Skeletal muscle tissue (tissue), 4 donors: Measurements from ENCODE around the gene AMMECR1. TPM values are rescaled to one million over a fixed set of nuclear protein-coding genes. Genes with fewer than 3 reads are reported as not detected.

Experiments
- H3K27ac ChIP-seq: one replicate; pipeline ENCODE4 v1.7.0; 2013; ENCODE audit warnings: mild to moderate bottlenecking, low read depth, low read length, inconsistent platforms
- H3K27me3 ChIP-seq, 3 donors: one replicate each; pipeline ENCODE4 v1.7.0; 2013; ENCODE audit warnings: low read length in 3 of 3; ENCODE audit not compliant: control insufficient read depth in 3 of 3, insufficient read depth in 3 of 3
- H3K36me3 ChIP-seq, 3 donors: one replicate each; pipeline ENCODE4 v1.7.0; 2013; ENCODE audit warnings: low read length in 3 of 3; ENCODE audit not compliant: control insufficient read depth in 3 of 3, insufficient read depth in 3 of 3
- H3K4me1 ChIP-seq, 3 donors: one replicate each; pipeline ENCODE4 v1.7.0; 2013; ENCODE audit warnings: low read length in 3 of 3, mild to moderate bottlenecking in 3 of 3; ENCODE audit not compliant: control insufficient read depth in 3 of 3, insufficient read depth in 3 of 3
- H3K4me3 ChIP-seq, 3 donors: one replicate each; pipeline ENCODE4 v1.7.0; 2013; ENCODE audit warnings: low read length in 3 of 3
- H3K9ac ChIP-seq, 3 donors: one replicate each; pipeline ENCODE4 v1.7.0; 2013; ENCODE audit warnings: low read length in 3 of 3, mild to moderate bottlenecking in 3 of 3, moderate library complexity in 2 of 3, low read depth in 1 of 3
- H3K9me3 ChIP-seq, 3 donors: one replicate each; pipeline ENCODE4 v1.7.0; 2013; ENCODE audit warnings: low read length in 3 of 3; ENCODE audit not compliant: control insufficient read depth in 3 of 3
- total RNA-seq: library from RNA; depleted of rRNA; stranded (reverse); fragments of >200 nt; gene quantifications from one replicate; pipeline ENCODE4 v1.2.3, GENCODE V29; 2014
- donor health status: Osteomylitis.

AMMECR1 gene
- total RNA-seq, 1 donor from 2014 or later = 4.7 TPM

GRCh38 chrX:110218591-110218990 is 99.3 kb downstream of the AMMECR1 start:
- no peak overlapping the region for H3K9ac ChIP-seq
- H3K4me3 ChIP-seq = no peak overlapping the region
- no peak overlapping the region for H3K27ac ChIP-seq
- H3K36me3 ChIP-seq = no peaks in the 10 kb centered on the region
- H3K4me1 ChIP-seq = no peaks in the 10 kb centered on the region
- no peaks in the 10 kb centered on the region for H3K9me3 ChIP-seq
- no peaks in the 10 kb centered on the region for H3K27me3 ChIP-seq

DNA sequence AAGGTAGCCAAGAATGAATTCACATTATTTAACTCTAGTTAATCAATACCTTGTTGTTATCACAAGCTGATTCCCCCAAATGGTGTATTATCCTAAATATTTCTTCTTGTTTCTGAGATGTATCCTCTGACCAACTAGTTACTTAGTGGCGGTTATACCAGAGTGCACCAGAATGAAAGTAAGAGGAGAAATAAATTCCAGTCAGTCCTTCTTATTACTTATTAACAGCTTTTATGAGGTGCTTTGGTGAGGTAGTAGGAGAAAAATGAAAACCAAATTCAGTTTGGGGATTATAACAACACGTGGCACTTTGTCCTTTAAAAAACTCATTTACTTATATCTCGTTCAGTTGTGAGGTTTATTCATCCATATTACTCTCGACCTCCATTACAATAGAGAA is 101.9 kb downstream of the AMMECR1 start:
- no peaks in the 10 kb centered on the region for H3K36me3 ChIP-seq
- H3K9ac ChIP-seq = no peak overlapping the region
- no peak overlapping the region for H3K4me3 ChIP-seq
- no peaks in the 10 kb centered on the region for H3K27me3 ChIP-seq
- no peaks in the 10 kb centered on the region for H3K9me3 ChIP-seq
- H3K4me1 ChIP-seq = no peaks in the 10 kb centered on the region
- no peak overlapping the region for H3K27ac ChIP-seq

DNA sequence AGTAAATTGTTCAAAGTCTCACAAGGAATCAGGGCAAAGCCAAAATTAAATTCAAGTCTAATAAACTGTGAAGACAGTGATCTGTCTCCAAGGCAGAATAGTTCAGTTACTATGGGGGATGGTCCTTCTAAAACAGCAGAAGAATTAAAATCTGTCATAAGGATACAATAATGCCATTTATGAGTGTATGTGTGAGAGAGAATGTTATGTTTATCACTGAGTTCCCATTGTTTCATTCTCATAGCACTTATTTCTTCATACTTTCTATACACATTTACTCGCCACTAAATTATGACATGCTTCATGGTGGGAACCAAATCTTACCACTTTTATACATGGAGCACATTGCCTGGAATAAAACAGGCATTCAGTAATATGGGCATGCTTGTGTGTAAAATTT is 102.5 kb downstream of the AMMECR1 start:
- Histone ChIP-seq H3K36me3 (no peaks in the 10 kb centered on the region), H3K9me3 (no peaks in the 10 kb centered on the region), H3K4me3 (no peak overlapping the region), H3K9ac (no peak overlapping the region), H3K27ac (no peak overlapping the region), H3K27me3 (no peaks in the 10 kb centered on the region), H3K4me1 (no peaks in the 10 kb centered on the region)

DNA sequence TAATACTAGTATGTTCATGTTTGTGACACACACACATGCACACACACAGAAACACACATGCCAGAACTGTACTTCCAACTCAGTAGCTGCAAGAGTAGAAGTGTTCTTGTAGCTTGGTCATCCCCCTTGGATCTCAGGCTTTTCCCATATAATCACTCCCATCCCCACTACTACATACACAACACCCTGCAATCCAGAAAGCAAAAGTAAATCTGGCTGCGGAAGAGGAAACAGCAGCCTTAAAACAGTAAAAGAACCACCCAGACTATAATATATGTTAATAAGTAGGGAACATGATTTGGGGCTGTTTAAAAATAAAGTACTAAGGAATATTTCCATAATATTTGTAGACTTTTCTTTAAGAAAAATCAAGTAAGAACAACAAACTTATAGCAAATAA is 103.2 kb downstream of the AMMECR1 start:
- Histone ChIP-seq H3K27me3 (no peaks in the 10 kb centered on the region), H3K27ac (no peak overlapping the region), H3K9me3 (no peaks in the 10 kb centered on the region), H3K4me1 (no peaks in the 10 kb centered on the region), H3K36me3 (no peaks in the 10 kb centered on the region), H3K4me3 (no peak overlapping the region), H3K9ac (no peak overlapping the region)

- H3K4me1 ChIP-seq = no peaks in the 10 kb centered on the region
- H3K4me3 ChIP-seq = no peak overlapping the region
- H3K27ac ChIP-seq = no peak overlapping the region
- no peaks in the 10 kb centered on the region for H3K36me3 ChIP-seq
- H3K27me3 ChIP-seq = no peaks in the 10 kb centered on the region
- H3K9me3 ChIP-seq = no peaks in the 10 kb centered on the region
- no peak overlapping the region for H3K9ac ChIP-seq
These were observed 104.7 kb downstream of the AMMECR1 start for GRCh38 chrX:110213183-110213582.

- no peaks in the 10 kb centered on the region for H3K36me3 ChIP-seq
- no peak overlapping the region for H3K4me3 ChIP-seq
- H3K9ac ChIP-seq = no peak overlapping the region
- H3K27ac ChIP-seq = no peak overlapping the region
- no peaks in the 10 kb centered on the region for H3K4me1 ChIP-seq
- H3K27me3 ChIP-seq = no peaks in the 10 kb centered on the region
- no peaks in the 10 kb centered on the region for H3K9me3 ChIP-seq
These were observed 105.6 kb downstream of the AMMECR1 start for GRCh38 chrX:110212299-110212698.

DNA sequence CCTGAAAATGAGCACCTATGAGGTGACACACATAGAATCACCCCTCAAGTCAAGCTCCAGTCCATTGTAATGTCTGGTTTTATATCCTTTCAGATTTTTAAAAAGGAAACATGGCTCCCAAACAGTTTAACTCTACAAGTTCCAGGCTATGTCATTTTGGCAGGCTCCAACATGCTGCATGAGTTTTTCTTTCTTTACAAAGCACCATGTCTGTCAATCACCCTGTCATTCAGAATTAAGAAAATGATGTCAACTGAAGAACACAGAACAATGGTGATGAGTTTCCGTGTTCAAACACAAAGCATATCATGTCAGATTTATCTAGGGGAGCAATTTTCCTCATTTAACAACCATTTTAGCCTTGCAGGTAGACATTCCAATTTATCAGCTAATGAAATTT is 106.5 kb downstream of the AMMECR1 start:
- Histone ChIP-seq H3K4me1 (no peaks in the 10 kb centered on the region), H3K36me3 (no peaks in the 10 kb centered on the region), H3K27me3 (no peaks in the 10 kb centered on the region), H3K4me3 (no peak overlapping the region), H3K27ac (no peak overlapping the region), H3K9ac (no peak overlapping the region), H3K9me3 (no peaks in the 10 kb centered on the region)

GRCh38 chrX:110210417-110211139 is 107.3 kb downstream of the AMMECR1 start:
- Histone ChIP-seq H3K9ac (no peak overlapping the region), H3K36me3 (no peaks in the 10 kb centered on the region), H3K4me1 (no peaks in the 10 kb centered on the region), H3K27ac (no peak overlapping the region), H3K4me3 (no peak overlapping the region), H3K9me3 (no peaks in the 10 kb centered on the region), H3K27me3 (no peaks in the 10 kb centered on the region)

DNA sequence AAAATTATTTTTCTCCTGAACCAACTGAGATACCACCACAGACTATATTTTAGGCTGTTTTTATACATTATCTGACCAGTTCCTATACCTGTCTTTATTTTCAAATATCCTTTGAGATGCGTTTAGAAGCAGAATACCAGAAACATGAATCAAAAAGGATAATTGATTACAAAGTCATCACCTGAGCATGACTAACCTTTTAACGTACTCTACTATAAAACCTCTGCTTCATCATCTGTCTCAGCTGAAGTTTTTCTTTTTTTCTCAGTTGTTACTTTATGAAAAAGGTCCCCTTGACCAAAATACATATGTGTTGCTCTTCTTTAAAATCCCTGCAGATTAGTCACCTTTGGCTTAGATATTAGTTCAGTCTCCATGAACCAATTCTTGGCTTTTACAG is 109.8 kb downstream of the AMMECR1 start:
- Histone ChIP-seq H3K27me3 (no peaks in the 10 kb centered on the region), H3K4me1 (no peaks in the 10 kb centered on the region), H3K27ac (no peak overlapping the region), H3K4me3 (no peak overlapping the region), H3K36me3 (peaks cover 0 to 2% (median 0%) of the 10 kb centered on the region in 3 donors), H3K9ac (no peak overlapping the region), H3K9me3 (no peaks in the 10 kb centered on the region)

DNA sequence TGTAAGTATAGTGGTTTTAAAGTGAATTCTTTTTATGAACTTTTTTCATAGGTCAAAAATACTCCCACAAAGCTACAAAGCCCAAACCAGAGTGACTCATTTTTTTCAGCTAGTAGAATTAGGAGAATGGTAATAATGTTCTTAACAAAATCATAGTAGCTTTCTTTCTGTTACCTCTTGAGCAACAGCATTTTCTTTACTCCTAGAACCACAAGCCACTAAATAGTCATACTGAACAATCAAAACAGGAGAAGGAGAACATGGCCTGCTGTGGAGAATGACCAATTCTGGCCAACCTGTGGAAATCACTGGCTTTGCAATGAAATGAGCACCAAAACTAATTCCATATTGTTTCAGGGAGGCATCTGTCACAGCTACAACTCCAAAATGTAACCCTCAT is 112.9 kb downstream of the AMMECR1 start:
- Histone ChIP-seq H3K27me3 (no peaks in the 10 kb centered on the region), H3K36me3 (peaks cover 0 to 2% (median 0%) of the 10 kb centered on the region in 3 donors), H3K9ac (no peak overlapping the region), H3K4me1 (no peaks in the 10 kb centered on the region), H3K4me3 (no peak overlapping the region), H3K9me3 (no peaks in the 10 kb centered on the region), H3K27ac (no peak overlapping the region)
